ENCODE measurements around the gene LRIG1. TPM values are rescaled to one million over a fixed set of nuclear protein-coding genes. Genes with fewer than 3 reads are reported as not detected.

The LRIG1 gene
- total and polyA plus RNA-seq, 2 of the 8 experiments (the other 6 are each of a cell fraction or from before 2014, with no cell fraction given), result 78.1 to 88.7 TPM

GRCh38 chr3:66532160-66532587 lies 31.4 kb upstream of the LRIG1 start (continued):
- TF ChIP-seq CHD7 (IDR thresholded peaks at IDR 0.05; ENCODE audit: insufficient replicate concordance, low read length) (peak; percentile 85), RAD21 (IDR thresholded peaks at IDR 0.05 in 1 of 2, conservative IDR thresholded peaks at IDR 0.05 in 1 of 2; ENCODE audit: low read depth in 2 of 2, low read length in 2 of 2) (no peak; a peak in 2 of 4 replicates), BRCA1 (IDR thresholded peaks at IDR 0.05; ENCODE audit: low read depth, low read length) (no peak), TCF12 (IDR thresholded peaks at IDR 0.05; ENCODE audit: low read depth, low read length) (peak; percentile 93; the same call in 1 of the 2 replicates), GABPA (IDR thresholded peaks at IDR 0.05; ENCODE audit: borderline replicate concordance, insufficient read depth, low read length) (no peak), SP4 (IDR thresholded peaks at IDR 0.05; ENCODE audit: low read length) (0 out of 2 replicates have a peak, but pooled peaks have one; percentile 57), FOSL1 (IDR thresholded peaks at IDR 0.05; ENCODE audit: insufficient read depth, low read depth, low read length) (no peak), EP300 (IDR thresholded peaks at IDR 0.05; ENCODE audit: borderline replicate concordance in 1 of 2, low read depth in 2 of 2, low read length in 2 of 2) (peak in 1 of 2 experiments; percentile 76; a peak in 1 of 3 replicates), POU5F1 (IDR thresholded peaks at IDR 0.05; ENCODE audit: low read depth, low read length) (peak; percentile 94), RXRA (IDR thresholded peaks at IDR 0.05; ENCODE audit: insufficient read depth, low read depth, low read length) (peak; percentile 71; the same call in 1 of the 2 replicates), POLR2AphosphoS5 (IDR thresholded peaks at IDR 0.05; ENCODE audit: low read depth, low read length) (peak; percentile 92)
